ENCODE results near the gene CLMN. TPM values are rescaled to one million over a fixed set of nuclear protein-coding genes. Genes with fewer than 3 reads are reported as not detected.
A peak's percentile ranks its signal among the peaks of the same experiment; 100 is the strongest.

Gene CLMN
- polyA plus RNA-seq, 6 donors from 2014 or later, result 4.9 to 23.8 (median 12.7) TPM

DNA sequence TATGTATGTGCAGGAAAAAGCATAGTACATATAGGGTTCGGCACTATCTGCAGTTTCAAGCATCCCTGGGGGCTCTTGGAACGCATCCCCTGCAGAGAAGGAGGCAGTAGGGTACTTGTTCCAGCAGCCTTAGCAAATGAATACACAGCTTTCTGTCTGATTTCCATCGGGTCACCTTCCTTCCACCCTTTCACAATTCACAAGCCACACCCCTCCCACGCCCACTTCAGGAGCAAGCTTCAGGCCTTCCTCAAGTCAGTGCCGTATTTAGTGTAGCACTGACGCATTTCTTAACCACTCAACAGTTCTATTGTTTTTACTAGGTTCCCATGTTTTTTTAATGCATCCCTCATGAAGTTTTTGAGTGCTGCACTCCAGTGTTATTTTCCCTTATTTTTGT, 64.2 kb downstream of the CLMN start:
- no peak for DNase-seq
- no peaks in the 10 kb centered on the region for H3K36me3 Mint-ChIP-seq
- H3K4me1 Mint-ChIP-seq, result peaks cover 9 to 19% (median 17%) of the 10 kb centered on the region in 3 donors
- H3K27me3 Mint-ChIP-seq, result no peaks in the 10 kb centered on the region
- peak overlapping the region in 1 of 8 donors; percentile 48 for H3K4me3 Mint-ChIP-seq
- ATAC-seq (ENCODE audit: low read depth in 2 of 2), result no peak
- no peaks in the 10 kb centered on the region for H3K9me3 Mint-ChIP-seq
- H3K27ac Mint-ChIP-seq, result peak overlapping the region in 1 of 6 donors; percentile 39

DNA sequence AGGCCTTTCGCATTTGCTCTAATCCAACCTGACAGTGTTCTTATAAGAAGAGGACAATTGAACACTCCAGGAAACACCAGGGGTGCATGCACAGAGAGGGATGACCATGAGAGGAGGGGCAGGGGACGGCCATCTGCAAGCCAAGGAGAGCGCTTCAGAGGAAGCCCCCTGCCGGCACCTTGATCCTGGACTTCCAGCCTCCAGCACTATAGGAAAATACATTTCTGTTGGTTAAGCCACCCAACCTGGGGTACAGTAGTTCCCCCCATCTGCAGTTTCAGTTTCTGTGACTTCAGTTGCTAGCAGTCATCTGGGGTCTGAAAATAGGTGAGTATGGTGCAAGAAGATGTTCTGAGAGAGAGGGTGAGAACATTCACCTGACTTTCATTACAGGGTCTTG, 64.7 kb downstream of the CLMN start:
- no peaks in the 10 kb centered on the region for H3K27me3 Mint-ChIP-seq
- no peak for ATAC-seq (ENCODE audit: low read depth in 2 of 2)

DNA sequence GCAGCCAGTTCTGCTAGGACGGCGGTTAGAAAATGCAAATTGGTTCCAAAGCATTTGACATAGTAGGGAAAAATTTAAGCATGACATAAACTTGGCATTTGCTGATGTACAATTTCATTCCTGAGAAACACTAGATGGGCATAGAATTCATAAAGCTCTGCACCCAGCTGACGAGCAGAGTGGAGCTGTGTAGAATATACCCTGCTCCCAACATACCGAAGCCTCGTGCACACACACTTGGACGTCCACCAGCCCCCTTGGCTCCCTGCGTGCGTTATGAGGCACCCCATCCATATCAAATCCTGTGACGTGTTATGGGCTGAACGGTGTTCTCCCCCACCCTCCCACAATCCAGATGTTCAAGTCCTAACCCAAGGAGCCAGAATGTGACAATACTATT, 65.4 kb downstream of the CLMN start:
- Mint-ChIP-seq H3K4me3 (peak overlapping the region in 1 of 8 donors; percentile 30), H3K27ac (peak overlapping the region in 2 of 6 donors; percentile 26 to 49), H3K9me3 (no peaks in the 10 kb centered on the region), H3K27me3 (no peaks in the 10 kb centered on the region), H3K36me3 (no peaks in the 10 kb centered on the region), H3K4me1 (peaks cover 19 to 28% (median 21%) of the 10 kb centered on the region in 3 donors)
- ATAC-seq (ENCODE audit: low read depth in 2 of 2) (no peak), DNase-seq (no peak)

More for the DNA sequence above, 64.7 kb downstream of the CLMN start:
- H3K9me3 Mint-ChIP-seq, result no peaks in the 10 kb centered on the region
- no peaks in the 10 kb centered on the region for H3K36me3 Mint-ChIP-seq
- DNase-seq, result no peak
- H3K4me3 Mint-ChIP-seq, result no peak overlapping the region
- no peak overlapping the region for H3K27ac Mint-ChIP-seq
- H3K4me1 Mint-ChIP-seq, result peaks cover 13 to 24% (median 21%) of the 10 kb centered on the region in 3 donors

DNA sequence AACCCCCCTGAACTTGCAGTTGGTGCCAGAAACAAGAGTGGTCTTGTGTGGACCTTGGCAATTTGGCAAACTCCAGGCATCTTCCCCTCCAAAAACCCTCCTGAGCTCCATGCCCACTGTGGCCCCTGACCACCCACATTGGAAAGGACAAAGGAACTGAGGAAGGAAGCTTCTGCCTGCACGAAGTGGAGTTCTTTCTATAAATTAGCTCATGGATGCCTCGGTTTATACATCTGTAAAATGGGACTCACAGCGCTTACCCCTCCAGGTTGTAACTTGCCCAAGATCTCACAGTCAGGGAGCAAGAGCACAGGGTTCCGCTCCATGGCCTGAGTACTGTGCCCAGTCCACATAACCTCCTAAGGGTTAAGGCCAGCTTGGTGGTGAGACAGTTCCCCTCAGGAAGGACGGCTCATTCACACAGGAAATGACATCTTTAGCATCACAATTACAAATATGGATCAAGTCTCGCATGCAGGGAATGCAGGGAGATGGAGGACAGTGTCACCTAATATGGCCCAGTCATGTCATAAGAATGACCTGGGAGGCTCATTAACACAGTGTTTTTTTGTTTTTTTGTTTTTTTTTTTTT, 66.6 kb downstream of the CLMN start:
- Mint-ChIP-seq H3K36me3 (no peaks in the 10 kb centered on the region), H3K4me3 (peak overlapping the region in 1 of 8 donors; percentile 25), H3K9me3 (no peaks in the 10 kb centered on the region), H3K4me1 (peaks cover 22 to 31% (median 27%) of the 10 kb centered on the region in 3 donors), H3K27ac (no peak overlapping the region), H3K27me3 (no peaks in the 10 kb centered on the region)
- DNase-seq (no peak), ATAC-seq (ENCODE audit: low read depth in 2 of 2) (no peak)

DNA sequence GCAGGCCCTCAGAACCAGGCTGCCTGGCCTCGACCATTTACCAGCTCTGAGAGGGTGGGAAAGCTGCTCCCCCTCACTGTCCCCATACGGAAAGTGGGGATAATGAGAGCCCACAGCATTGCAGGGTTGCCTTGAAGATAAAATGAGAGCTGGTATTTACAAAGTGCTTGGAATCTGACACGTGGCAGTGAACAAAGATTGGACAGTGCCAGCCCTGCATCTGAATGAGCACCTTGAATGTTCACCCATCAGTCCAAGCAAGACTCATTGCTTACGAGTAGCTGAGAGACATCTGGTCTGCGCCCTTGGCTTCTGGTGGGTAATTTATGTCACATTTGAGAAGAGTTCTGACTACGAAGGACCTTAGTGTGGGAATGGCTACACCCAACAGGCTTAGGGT, 67.5 kb downstream of the CLMN start:
- Mint-ChIP-seq H3K9me3 (no peaks in the 10 kb centered on the region), H3K27me3 (no peaks in the 10 kb centered on the region), H3K27ac (no peak overlapping the region), H3K4me3 (no peak overlapping the region), H3K4me1 (peaks cover 22 to 33% (median 32%) of the 10 kb centered on the region in 3 donors), H3K36me3 (no peaks in the 10 kb centered on the region)
- no peak for DNase-seq
- no peak for ATAC-seq (ENCODE audit: low read depth in 2 of 2)

DNA sequence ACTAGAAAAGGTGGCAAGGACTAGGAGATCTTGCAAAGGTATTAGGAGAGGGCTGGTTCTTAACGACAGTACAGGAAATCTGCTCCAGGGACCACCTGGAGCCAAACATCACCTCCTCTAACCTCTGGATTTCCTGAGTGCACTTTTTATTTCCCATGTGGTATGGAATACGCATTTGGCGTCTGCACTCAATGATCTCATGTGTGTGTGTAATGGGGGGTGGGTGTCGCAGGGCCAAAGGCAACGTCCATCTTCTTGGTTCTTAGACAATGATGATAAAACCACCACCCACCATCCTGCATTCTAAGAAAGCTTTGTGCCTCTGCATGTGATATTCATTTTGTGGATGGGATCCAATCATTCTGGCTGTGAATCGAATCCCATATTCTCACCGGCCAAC, 68.8 kb downstream of the CLMN start:
- Mint-ChIP-seq H3K4me3 (no peak overlapping the region), H3K27ac (peak overlapping the region in 1 of 6 donors; percentile 77), H3K9me3 (no peaks in the 10 kb centered on the region), H3K4me1 (peaks cover 22 to 38% (median 29%) of the 10 kb centered on the region in 3 donors), H3K27me3 (no peaks in the 10 kb centered on the region), H3K36me3 (no peaks in the 10 kb centered on the region)
- DNase-seq (no peak), ATAC-seq (ENCODE audit: low read depth in 2 of 2) (no peak)

DNA sequence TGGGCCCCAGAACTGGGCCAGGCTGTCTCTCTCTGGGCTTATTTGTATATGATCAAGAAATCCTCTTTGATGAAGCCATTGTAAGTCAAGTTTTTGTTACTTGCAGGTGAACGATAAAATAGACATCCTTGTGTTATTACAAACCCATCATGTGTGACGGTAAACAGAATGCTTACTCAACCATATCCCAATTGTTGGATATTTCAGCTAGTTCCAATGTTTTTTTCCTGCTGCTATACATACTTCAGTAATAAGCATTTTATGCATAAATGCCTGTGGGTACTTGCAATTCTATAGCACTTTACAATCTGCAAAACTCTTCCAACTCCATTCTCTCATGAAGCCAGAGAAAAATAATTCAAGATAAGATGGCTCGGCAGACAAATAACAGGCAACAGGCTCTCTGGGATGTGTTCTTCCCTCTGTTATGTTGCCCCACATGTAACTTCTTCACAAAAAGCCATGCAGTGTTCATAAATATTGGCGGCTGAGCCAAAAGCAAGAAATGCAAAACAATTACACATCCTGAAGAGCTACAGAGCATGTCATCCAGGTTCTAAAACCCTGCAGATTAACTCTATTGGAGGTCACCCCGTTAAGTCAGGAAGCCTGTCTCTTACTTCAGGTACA, 69.5 kb downstream of the CLMN start:
- Mint-ChIP-seq H3K9me3 (peaks cover 0 to 3% (median 0%) of the 10 kb centered on the region in 7 donors), H3K4me3 (no peak overlapping the region), H3K27ac (peak overlapping the region in 1 of 6 donors; percentile 44), H3K36me3 (no peaks in the 10 kb centered on the region), H3K27me3 (no peaks in the 10 kb centered on the region), H3K4me1 (peaks cover 19 to 39% (median 32%) of the 10 kb centered on the region in 3 donors)
- DNase-seq (no peak), ATAC-seq (ENCODE audit: low read depth in 2 of 2) (no peak)

DNA sequence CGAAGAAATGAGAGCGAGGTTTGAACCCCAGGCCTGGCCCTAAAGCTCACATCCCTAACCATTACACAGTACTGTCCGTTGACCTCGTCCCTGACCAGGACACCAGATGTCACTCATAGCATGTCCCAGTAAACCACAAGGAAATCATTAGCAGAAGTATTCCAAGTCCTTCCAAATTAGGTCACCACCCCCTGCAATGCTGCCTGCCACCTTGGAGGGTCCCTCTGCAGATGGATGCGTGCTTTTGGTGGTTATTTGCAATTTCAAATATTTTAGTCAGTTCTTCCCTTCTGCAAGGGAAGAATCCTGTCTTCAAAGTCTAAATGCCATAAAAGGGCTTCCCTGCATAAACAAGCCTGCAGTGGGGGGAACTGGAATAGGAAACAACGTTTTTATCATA, 71.3 kb downstream of the CLMN start:
- Mint-ChIP-seq H3K4me1 (peaks cover 20 to 41% (median 37%) of the 10 kb centered on the region in 3 donors), H3K27ac (no peak overlapping the region), H3K27me3 (no peaks in the 10 kb centered on the region), H3K36me3 (no peaks in the 10 kb centered on the region), H3K9me3 (peaks cover 0 to 4% (median 0%) of the 10 kb centered on the region in 7 donors), H3K4me3 (no peak overlapping the region)
- DNase-seq, result no peak
- no peak for ATAC-seq (ENCODE audit: low read depth in 2 of 2)

DNA sequence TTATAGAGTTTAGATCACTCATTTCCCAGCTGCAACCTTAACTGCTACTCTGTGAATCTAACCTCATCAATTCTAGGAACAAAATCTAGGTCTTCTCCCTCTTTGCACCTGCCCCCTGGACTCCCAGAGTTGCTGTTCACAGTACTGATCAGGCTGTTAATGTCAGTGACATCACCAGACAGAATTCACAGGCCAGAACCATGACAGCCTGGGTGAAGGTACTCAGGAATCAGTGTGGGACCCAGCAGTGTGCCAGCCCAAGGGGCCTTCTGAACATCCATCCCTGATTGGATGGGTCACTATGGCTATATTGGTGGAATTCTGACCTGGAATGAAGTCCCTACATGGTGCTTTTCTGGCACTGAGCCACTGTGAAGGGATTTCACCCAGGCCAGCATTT, 72.8 kb downstream of the CLMN start:
- Mint-ChIP-seq H3K27ac (no peak overlapping the region), H3K36me3 (no peaks in the 10 kb centered on the region), H3K4me1 (peaks cover 20 to 41% (median 37%) of the 10 kb centered on the region in 3 donors), H3K4me3 (no peak overlapping the region), H3K9me3 (peaks cover 0 to 4% (median 0%) of the 10 kb centered on the region in 7 donors), H3K27me3 (no peaks in the 10 kb centered on the region)
- ATAC-seq (ENCODE audit: low read depth in 2 of 2), result no peak
- no peak for DNase-seq

DNA sequence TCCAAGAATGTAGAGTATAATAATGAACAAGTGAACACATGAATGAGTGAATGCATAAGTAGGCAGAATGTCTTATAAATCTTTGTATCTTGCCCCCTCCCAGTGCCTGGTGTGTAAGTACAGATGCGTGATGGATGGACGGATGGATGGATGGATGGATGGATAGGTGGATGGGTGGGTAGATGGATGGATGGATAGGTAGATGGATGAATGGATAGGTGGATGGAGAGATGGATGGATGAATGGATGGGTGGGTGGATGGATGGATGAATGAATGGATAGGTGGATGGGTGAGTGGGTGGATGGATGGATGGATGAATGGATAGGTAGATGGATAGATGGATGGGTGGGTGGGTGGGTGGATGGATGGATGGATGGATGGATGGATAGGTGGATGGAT, 74.4 kb downstream of the CLMN start:
- Mint-ChIP-seq H3K27me3 (no peaks in the 10 kb centered on the region), H3K4me3 (no peak overlapping the region), H3K4me1 (peaks cover 28 to 44% (median 41%) of the 10 kb centered on the region in 3 donors), H3K9me3 (peaks cover 0 to 4% (median 0%) of the 10 kb centered on the region in 7 donors), H3K27ac (peak overlapping the region in 2 of 6 donors; percentile 27 to 49), H3K36me3 (peaks cover 1 to 2% of the 10 kb centered on the region in 2 donors)
- ATAC-seq (ENCODE audit: low read depth in 2 of 2) (no peak), DNase-seq (no peak)

DNA sequence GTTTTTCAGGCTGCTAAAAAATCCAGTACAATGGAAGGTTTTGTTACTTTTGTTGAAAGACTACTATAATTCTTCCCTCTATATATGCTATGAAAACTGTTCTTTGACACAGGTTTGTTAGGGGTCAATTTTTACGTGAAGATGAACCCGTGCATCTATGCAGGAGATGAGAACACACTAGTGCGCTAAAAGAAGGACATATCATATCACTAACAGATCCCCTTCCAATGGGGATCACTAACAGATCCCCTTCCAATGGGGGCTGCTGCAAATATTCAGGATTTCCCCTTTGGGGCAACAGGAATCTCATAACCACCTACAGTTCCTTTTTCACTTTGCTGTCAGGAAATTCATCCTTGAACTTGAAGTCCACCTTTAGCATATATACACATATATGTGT, 75.1 kb downstream of the CLMN start:
- Mint-ChIP-seq H3K4me3 (no peak overlapping the region), H3K9me3 (peaks cover 0 to 4% (median 0%) of the 10 kb centered on the region in 7 donors), H3K27ac (no peak overlapping the region), H3K36me3 (peaks cover 7% of the 10 kb centered on the region in 2 donors), H3K4me1 (peaks cover 29 to 46% (median 46%) of the 10 kb centered on the region in 3 donors), H3K27me3 (no peaks in the 10 kb centered on the region)
- no peak for DNase-seq
- no peak for ATAC-seq (ENCODE audit: low read depth in 2 of 2)

DNA sequence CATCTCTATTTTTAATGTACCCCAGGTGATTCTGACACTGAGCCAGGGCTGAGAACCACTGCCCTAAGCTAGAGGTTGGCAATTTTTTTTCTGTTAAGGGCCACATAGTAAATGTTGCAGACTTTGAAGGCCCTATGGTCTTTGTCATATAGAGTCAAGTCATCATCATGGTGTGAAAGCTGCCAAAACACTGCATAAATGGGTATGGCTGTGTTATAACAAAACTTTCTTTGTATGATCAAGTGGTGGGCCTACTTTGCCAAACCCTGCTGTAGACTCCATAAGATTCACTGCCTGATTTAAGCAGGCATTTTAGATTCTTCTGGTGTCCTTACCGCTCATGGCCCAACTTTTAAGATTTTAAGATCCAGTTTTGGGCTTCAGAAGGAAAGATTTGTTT, 76.8 kb downstream of the CLMN start:
- Mint-ChIP-seq H3K4me3 (no peak overlapping the region), H3K9me3 (peaks cover 0 to 8% (median 0%) of the 10 kb centered on the region in 7 donors), H3K27ac (peak overlapping the region in 1 of 6 donors; percentile 10), H3K4me1 (peaks cover 30 to 49% (median 40%) of the 10 kb centered on the region in 3 donors), H3K36me3 (peaks cover 7 to 16% of the 10 kb centered on the region in 2 donors), H3K27me3 (no peaks in the 10 kb centered on the region)
- no peak for ATAC-seq (ENCODE audit: low read depth in 2 of 2)
- no peak for DNase-seq

DNA sequence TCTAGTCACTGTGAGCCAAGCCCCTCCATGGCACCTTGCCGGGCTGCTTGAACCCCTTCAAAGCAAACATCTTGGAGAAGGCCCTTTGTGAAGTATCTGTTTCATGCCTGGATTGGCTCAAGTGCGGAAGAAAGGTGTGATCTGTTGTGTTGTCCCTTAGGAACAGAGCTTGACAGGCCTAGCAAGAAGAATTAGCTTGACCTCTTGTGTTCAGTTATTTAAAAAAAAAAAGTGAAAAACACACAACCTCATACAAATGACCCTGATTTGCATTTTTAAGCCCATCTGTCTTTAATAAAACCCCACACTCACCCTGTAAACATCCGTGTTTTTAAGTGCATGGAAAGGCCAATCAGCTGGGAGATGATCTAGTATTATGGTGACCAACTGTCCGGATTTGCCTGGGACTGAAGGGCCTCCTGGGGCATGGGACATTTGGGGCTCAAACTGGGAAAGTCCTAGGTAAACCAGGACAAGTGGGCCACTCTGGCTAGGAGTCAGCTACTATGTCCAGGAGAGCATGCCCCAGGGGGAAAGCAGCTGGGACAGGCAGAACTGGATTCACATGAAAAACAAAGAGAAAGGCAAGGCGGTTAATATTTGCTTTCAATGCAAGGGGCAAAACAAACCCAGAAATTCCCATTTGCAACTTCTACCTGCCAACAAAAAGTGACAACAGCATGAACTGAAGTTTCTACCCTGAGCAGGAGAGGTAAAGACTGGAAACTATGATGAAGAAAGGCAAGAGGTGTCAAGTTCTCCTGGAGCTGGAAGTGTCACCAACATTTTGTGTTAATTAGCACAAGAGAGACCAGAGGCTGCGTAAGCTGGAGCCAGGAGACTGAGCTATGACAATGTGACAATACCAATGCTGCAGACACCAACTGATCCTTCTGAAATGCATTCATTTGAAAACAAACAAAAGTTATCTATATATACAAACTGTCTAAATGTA, 78.6 kb downstream of the CLMN start:
- peaks cover 7 to 16% of the 10 kb centered on the region in 2 donors for H3K36me3 Mint-ChIP-seq
- no peak for ATAC-seq (ENCODE audit: low read depth in 2 of 2)
- no peak overlapping the region for H3K4me3 Mint-ChIP-seq
- no peaks in the 10 kb centered on the region for H3K27me3 Mint-ChIP-seq
- no peak for DNase-seq
- H3K4me1 Mint-ChIP-seq, result peaks cover 33 to 45% (median 35%) of the 10 kb centered on the region in 3 donors
- peak overlapping the region in 2 of 6 donors; percentile 29 to 42 for H3K27ac Mint-ChIP-seq
- peaks cover 0 to 8% (median 0%) of the 10 kb centered on the region in 7 donors for H3K9me3 Mint-ChIP-seq
